Endothelial cell of umbilical vein (primary cell): ENCODE measurements around the gene FBXO33. TPM values are rescaled to one million over a fixed set of nuclear protein-coding genes. Genes with fewer than 3 reads are reported as not detected.

Experiments used
- BruUV-seq: library from RNA; stranded (reverse); fragments of 400-500 nt; replicated peaks from 2 replicates; lab custom pipeline; 2021; lab: Mats Ljungman, UMichigan
- CTCF ChIA-PET: fragments of 300-600, 350-600 bp; sonication (Branson Sonifier 250); formaldehyde crosslinking; loops from one replicate; lab custom pipeline; 2021; ENCODE audit warnings: antibody characterized with exemption, inconsistent platforms; lab: Charles Lee
- POLR2A ChIA-PET: fragments of 300-600, 350-600 bp; sonication (Branson Sonifier 250); formaldehyde crosslinking; loops from one replicate; lab custom pipeline; 2021; ENCODE audit warnings: antibody characterized with exemption, inconsistent platforms; lab: Charles Lee
- DNase-seq: peaks from one replicate; pipeline ENCODE4 v3.0.0-alpha.2; 2011; ENCODE audit warnings: low read depth, low spot score
- FAIRE-seq: peaks from 2 replicates; lab custom pipeline; 2011; peaks lifted over from hg19 to GRCh38; lab: Jason Lieb, UNC
- H2AFZ ChIP-seq: 2 replicates; pipeline ENCODE4 v1.6.0; 2012; ENCODE audit warnings: low read depth, low read length, control low read depth, inconsistent platforms
- H3K27ac ChIP-seq: 2 replicates; pipeline ENCODE4 v1.5.1; 2011; ENCODE audit warnings: low read depth, mild to moderate bottlenecking, control low read depth, low read length, moderate library complexity; ENCODE audit not compliant: insufficient read depth
- H3K27me3 ChIP-seq, 2 experiments: 2 replicates each; pipeline versions ENCODE4 v1.6.0 to v1.6.1; 2011; ENCODE audit warnings: low read length in 2 of 2, mixed read lengths in 1 of 2; ENCODE audit not compliant: control insufficient read depth in 2 of 2, insufficient read depth in 2 of 2
- H3K36me3 ChIP-seq, 2 experiments: 2 replicates in 1 of 2; 3 replicates in 1 of 2; pipeline ENCODE4 v1.5.1; 2011; ENCODE audit warnings: low read length in 2 of 2, mild to moderate bottlenecking in 1 of 2, moderate library complexity in 1 of 2; ENCODE audit not compliant: control insufficient read depth in 2 of 2, insufficient read depth in 2 of 2; ENCODE audit errors: extremely low read depth in 1 of 2
- H3K4me1 ChIP-seq: 3 replicates; pipeline ENCODE4 v1.5.1; 2011; ENCODE audit warnings: mild to moderate bottlenecking, low read length; ENCODE audit not compliant: control insufficient read depth, insufficient read depth; ENCODE audit errors: extremely low read depth
- H3K4me2 ChIP-seq: 2 replicates; pipeline ENCODE4 v1.6.1; 2011; ENCODE audit warnings: low read length, control low read depth, mixed read lengths; ENCODE audit not compliant: insufficient read depth
- H3K4me3 ChIP-seq, 3 experiments: fragments of 200-600 bp in 1 of 3; sonication (generic), shearing (Covaris generic) in 1 of 3; replicated peaks in 1 of 3; 2 replicates each; pipeline ENCODE4 v1.5.1; 2011 to 2016; ENCODE audit warnings: control low read depth in 3 of 3, low read length in 3 of 3, mild to moderate bottlenecking in 2 of 3, inconsistent platforms in 1 of 3, low read depth in 1 of 3, moderate library complexity in 1 of 3; ENCODE audit not compliant: insufficient read depth in 1 of 3
- H3K79me2 ChIP-seq: 2 replicates; pipeline ENCODE4 v1.6.0; 2012; ENCODE audit warnings: low read length, inconsistent platforms; ENCODE audit not compliant: control insufficient read depth, insufficient read depth
- H3K9ac ChIP-seq: replicated peaks from 2 replicates; pipeline ENCODE3; 2011; ENCODE audit warnings: low read length, control low read depth; ENCODE audit not compliant: insufficient read depth; ENCODE audit errors: extremely low read depth
- H3K9me1 ChIP-seq: replicated peaks from 3 replicates; pipeline ENCODE4 v1.6.0; 2011; ENCODE audit warnings: mild to moderate bottlenecking, low read length; ENCODE audit not compliant: control insufficient read depth, insufficient read depth; ENCODE audit errors: extremely low read depth
- H3K9me3 ChIP-seq: replicated peaks from 2 replicates; pipeline ENCODE4 v1.5.1; 2012; ENCODE audit warnings: low read length, inconsistent platforms; ENCODE audit not compliant: control insufficient read depth, insufficient read depth
- H4K20me1 ChIP-seq: replicated peaks from 2 replicates; pipeline ENCODE3; 2011; ENCODE audit warnings: mild to moderate bottlenecking, low read length; ENCODE audit not compliant: control insufficient read depth, insufficient read depth; ENCODE audit errors: extremely low read depth
- CTCF ChIP-seq, 2 donors: IDR thresholded peaks; 1 replicate in 1 of 2; 2 replicates in 1 of 2; pipeline ENCODE4 v1.5.1; 2011; ENCODE audit warnings: low read length in 2 of 2, mild to moderate bottlenecking in 2 of 2, moderate library complexity in 2 of 2, control low read depth in 1 of 2, inconsistent platforms in 1 of 2, low read depth in 1 of 2; ENCODE audit not compliant: insufficient read depth in 1 of 2; ENCODE audit errors: extremely low read depth in 1 of 2
- EZH2 ChIP-seq: IDR thresholded peaks from 2 replicates; pipeline ENCODE4 v1.6.1; 2012; ENCODE audit warnings: borderline replicate concordance, low read depth, mild to moderate bottlenecking, moderate library complexity, low read length, inconsistent platforms; ENCODE audit not compliant: severe bottlenecking
- FOS ChIP-seq: IDR thresholded peaks from 2 replicates; pipeline ENCODE4 v1.6.1; 2011; ENCODE audit warnings: mild to moderate bottlenecking, low read length, moderate library complexity, borderline replicate concordance; ENCODE audit not compliant: insufficient read depth
- GATA2 ChIP-seq: IDR thresholded peaks from 2 replicates; pipeline ENCODE4 v1.7.0; 2011; ENCODE audit warnings: low read depth, mild to moderate bottlenecking, moderate library complexity, mixed read lengths, low read length; ENCODE audit not compliant: insufficient read length, insufficient read depth
- JUN ChIP-seq: IDR thresholded peaks from 2 replicates; pipeline ENCODE4 v1.6.1; 2011; ENCODE audit warnings: borderline replicate concordance, low read depth; ENCODE audit not compliant: insufficient read length, insufficient read depth
- MAX ChIP-seq: IDR thresholded peaks from 2 replicates; pipeline ENCODE4 v1.6.1; 2011; ENCODE audit not compliant: insufficient read depth, insufficient read length
- MYC ChIP-seq: IDR thresholded peaks from one replicate; pipeline ENCODE4 v1.6.1; 2011; ENCODE audit warnings: mild to moderate bottlenecking, low read depth, low read length
- POLR2A ChIP-seq: IDR thresholded peaks from 2 replicates; pipeline ENCODE4 v1.6.1; 2012; ENCODE audit warnings: low read depth, mild to moderate bottlenecking, control low read depth, low read length
- POLR2AphosphoS5 ChIP-seq: IDR thresholded peaks from 2 replicates; pipeline ENCODE4 v1.6.1; 2012; ENCODE audit warnings: low read depth, mild to moderate bottlenecking, control low read depth, low read length, moderate library complexity; ENCODE audit not compliant: insufficient read depth
- dilution Hi-C: fragments of 300-500 bp; cut with MboI; formaldehyde crosslinking; loops from one replicate; pipeline ENCODE4 v1.15.0; 2019; ENCODE audit warnings: low sequenced_read_pairs; ENCODE audit not compliant: extremely low pct_ligation_motif_present
- intact Hi-C: fragments of 100-400 bp; cut with micrococcal nuclease; formaldehyde crosslinking; loops from one replicate; pipeline ENCODE4 v1.10.0; 2022
- polyA plus RNA-seq, 4 experiments: library from polyadenylated mRNA; depleted of rRNA in 3 of 4; stranded (reverse) in 3 of 4; unstranded in 1 of 4; fragments of >200 nt; gene quantifications; 2 replicates each; pipeline versions ENCODE4 v1.2.1 to v1.2.3, GENCODE V29; 2011 to 2012; ENCODE audit warnings: missing spikeins in 1 of 4
- total RNA-seq: library from RNA; stranded (reverse); gene quantifications from 2 replicates; pipeline ENCODE4 v1.2.3, GENCODE V29; 2021

FBXO33 gene
- total and polyA plus RNA-seq, 2 donors (not counting 3 experiments of a cell fraction or from before 2014, with no cell fraction given), result 4.2 to 5.0 TPM

DNA sequence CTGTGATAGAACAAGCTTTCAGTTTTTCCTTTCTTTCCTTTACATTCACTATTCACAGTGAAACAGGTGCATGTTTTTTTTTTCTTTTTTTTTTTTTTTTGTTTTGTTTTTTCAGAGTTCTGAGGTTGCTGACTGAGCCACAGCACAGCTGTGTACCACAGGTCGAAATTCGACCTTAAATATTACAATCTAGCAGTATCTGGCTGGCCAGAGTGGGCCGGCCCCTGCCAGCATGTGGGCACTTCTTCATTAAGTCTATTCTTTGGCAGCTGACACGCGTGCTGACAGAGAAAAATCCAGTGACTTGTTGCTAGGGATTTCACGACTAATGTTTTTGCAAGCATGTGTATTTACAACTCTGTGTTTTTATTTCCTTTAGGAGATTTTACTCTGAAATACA, 33.9 kb downstream of the FBXO33 start:
- Histone ChIP-seq H3K27ac (no peak overlapping the region), H3K36me3 (no peaks in the 10 kb centered on the region), H3K9me3 (no peaks in the 10 kb centered on the region), H3K79me2 (no peaks in the 10 kb centered on the region), H4K20me1 (no peaks in the 10 kb centered on the region), H3K27me3 (no peaks in the 10 kb centered on the region), H3K9me1 (no peaks in the 10 kb centered on the region), H3K4me1 (no peaks in the 10 kb centered on the region), H3K4me3 (no peak overlapping the region), H3K9ac (no peak overlapping the region), H3K4me2 (no peak overlapping the region), H2AFZ (no peak overlapping the region)
- ChIA-PET CTCF (interaction anchor here (0.7 to 1.5 kb wide), 3 partner anchors 15 to 24 kb away, joined by 3 read pairs; no protein-coding TSS in a partner anchor), POLR2A (no interaction called here)
- FAIRE-seq (no peak), DNase-seq (no peak)
- BruUV-seq, result no TSS peak
- dilution Hi-C loops (no loop called here), intact Hi-C loops (no loop called here)
- no peak for TF ChIP-seq JUN
- TF ChIP-seq GATA2, result no peak
- no peak for TF ChIP-seq POLR2AphosphoS5
- no peak for TF ChIP-seq MAX
- TF ChIP-seq CTCF (IDR thresholded peaks at IDR 0.05; ENCODE audit: extremely low read depth in 1 of 2, insufficient read depth in 1 of 2, low read depth in 1 of 2, low read length in 2 of 2), result no peak
- TF ChIP-seq POLR2A, result no peak
- no peak for TF ChIP-seq FOS
- no peak for TF ChIP-seq MYC
- TF ChIP-seq EZH2, result no peak
